CD4-positive, alpha-beta T cell treated with Interleukin-1 beta for 1 hour (primary cell): Measurements from ENCODE around the gene DYNLT4.
"Not testable (repeated sequence)": the region's sequence is repeated elsewhere in the genome, so short reads cannot be mapped to it uniquely, and the experiment has no call there.

Experiments used
- DNase-seq, 2 donors: peaks; one replicate each; pipeline ENCODE4 v3.0.0-alpha.2; 2020 to 2022

DYNLT4 gene

GRCh38 chr1:44806704-44807363 is at the start of gene DYNLT4:
Gene DYNLT4, minus strand, starts transcription at chr1:44807351. Its CDS starts 683 bp downstream, at chr1:44806668.
- peak in 1 of 2 donors; percentile 35 for DNase-seq

GRCh38 chr1:44855742-44856141 is 48.6 kb upstream of the DYNLT4 start:
- DNase-seq: no peak

GRCh38 chr1:44854970-44855369 is 47.8 kb upstream of the DYNLT4 start:
- no peak for DNase-seq

GRCh38 chr1:44853201-44853600 is 46.0 kb upstream of the DYNLT4 start:
- DNase-seq: no peak

- DNase-seq: no peak
Measured at GRCh38 chr1:44851308-44851707, 44.2 kb upstream of the DYNLT4 start.

- no peak for DNase-seq
Measured at GRCh38 chr1:44849575-44850132, 42.5 kb upstream of the DYNLT4 start.

GRCh38 chr1:44848456-44849181 is 41.5 kb upstream of the DYNLT4 start:
- DNase-seq: no peak

GRCh38 chr1:44847845-44848244 is 40.7 kb upstream of the DYNLT4 start:
- DNase-seq: no peak

GRCh38 chr1:44846985-44847384 is 39.8 kb upstream of the DYNLT4 start:
- DNase-seq: no peak

GRCh38 chr1:44842862-44843655 is 35.9 kb upstream of the DYNLT4 start, which contains the start of gene PTCH2:
Gene PTCH2, minus strand, starts transcription at chr1:44843253. Its CDS starts 321 bp downstream, at chr1:44842932.
- no peak for DNase-seq

GRCh38 chr1:44842486-44842861 is 35.3 kb upstream of the DYNLT4 start:
- DNase-seq: no peak

GRCh38 chr1:44839576-44839975 is 32.4 kb upstream of the DYNLT4 start:
- no peak for DNase-seq

- DNase-seq: not testable (repeated sequence)
Measured at GRCh38 chr1:44838294-44838693, 31.1 kb upstream of the DYNLT4 start.

- DNase-seq: peak; percentile 85
Measured at GRCh38 chr1:44835738-44836675, 28.9 kb upstream of the DYNLT4 start.

- no peak for DNase-seq
Measured at GRCh38 chr1:44834328-44834727, 27.2 kb upstream of the DYNLT4 start.

- DNase-seq: no peak
Measured at GRCh38 chr1:44832056-44832705, 25.0 kb upstream of the DYNLT4 start.

GRCh38 chr1:44831516-44831915 is 24.4 kb upstream of the DYNLT4 start:
- no peak for DNase-seq

- no peak for DNase-seq
Measured at GRCh38 chr1:44830900-44831304, 23.8 kb upstream of the DYNLT4 start.

GRCh38 chr1:44829506-44830384 is 22.6 kb upstream of the DYNLT4 start:
- no peak for DNase-seq

GRCh38 chr1:44828841-44829440 is 21.8 kb upstream of the DYNLT4 start:
- no peak for DNase-seq
